ENCODE results near the gene SH3YL1. TPM values are rescaled to one million over a fixed set of nuclear protein-coding genes. Genes with fewer than 3 reads are reported as not detected.

The SH3YL1 gene
- total RNA-seq, 1 experiment from 2014 or later = 28.4 TPM

DNA sequence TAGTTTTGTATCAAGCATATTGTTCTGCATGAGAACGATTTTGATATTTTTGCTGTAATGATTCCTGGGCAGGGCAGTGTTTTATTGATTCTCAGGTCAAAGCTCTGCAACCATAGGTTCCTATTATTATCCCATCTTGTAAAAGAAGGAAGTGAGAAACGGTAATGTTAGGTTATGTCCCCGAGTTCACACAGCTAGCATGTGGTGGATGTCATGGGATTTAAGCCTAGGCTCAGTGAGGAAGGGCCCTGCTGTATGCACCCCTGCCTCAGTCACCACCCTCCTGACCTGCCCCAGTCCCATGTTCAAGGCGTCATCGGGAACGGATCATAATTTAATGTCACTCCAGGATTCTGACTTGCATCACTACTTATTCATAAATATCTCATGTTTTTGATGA lies 11.6 kb upstream of the SH3YL1 start:
- TF ChIP-seq SIN3A (IDR thresholded peaks at IDR 0.05; ENCODE audit: borderline replicate concordance, insufficient read depth, low read depth, low read length) (no peak), TCF7L2 (IDR thresholded peaks at IDR 0.05; ENCODE audit: low read depth, low read length) (no peak), POLR2AphosphoS5 (IDR thresholded peaks at IDR 0.05; ENCODE audit: low read depth, low read length) (no peak)
- TF ChIP-seq, protein P1, sequence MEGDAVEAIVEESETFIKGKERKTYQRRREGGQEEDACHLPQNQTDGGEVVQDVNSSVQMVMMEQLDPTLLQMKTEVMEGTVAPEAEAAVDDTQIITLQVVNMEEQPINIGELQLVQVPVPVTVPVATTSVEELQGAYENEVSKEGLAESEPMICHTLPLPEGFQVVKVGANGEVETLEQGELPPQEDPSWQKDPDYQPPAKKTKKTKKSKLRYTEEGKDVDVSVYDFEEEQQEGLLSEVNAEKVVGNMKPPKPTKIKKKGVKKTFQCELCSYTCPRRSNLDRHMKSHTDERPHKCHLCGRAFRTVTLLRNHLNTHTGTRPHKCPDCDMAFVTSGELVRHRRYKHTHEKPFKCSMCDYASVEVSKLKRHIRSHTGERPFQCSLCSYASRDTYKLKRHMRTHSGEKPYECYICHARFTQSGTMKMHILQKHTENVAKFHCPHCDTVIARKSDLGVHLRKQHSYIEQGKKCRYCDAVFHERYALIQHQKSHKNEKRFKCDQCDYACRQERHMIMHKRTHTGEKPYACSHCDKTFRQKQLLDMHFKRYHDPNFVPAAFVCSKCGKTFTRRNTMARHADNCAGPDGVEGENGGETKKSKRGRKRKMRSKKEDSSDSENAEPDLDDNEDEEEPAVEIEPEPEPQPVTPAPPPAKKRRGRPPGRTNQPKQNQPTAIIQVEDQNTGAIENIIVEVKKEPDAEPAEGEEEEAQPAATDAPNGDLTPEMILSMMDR (IDR thresholded peaks at IDR 0.05) = no peak
- TF ChIP-seq, protein P2, sequence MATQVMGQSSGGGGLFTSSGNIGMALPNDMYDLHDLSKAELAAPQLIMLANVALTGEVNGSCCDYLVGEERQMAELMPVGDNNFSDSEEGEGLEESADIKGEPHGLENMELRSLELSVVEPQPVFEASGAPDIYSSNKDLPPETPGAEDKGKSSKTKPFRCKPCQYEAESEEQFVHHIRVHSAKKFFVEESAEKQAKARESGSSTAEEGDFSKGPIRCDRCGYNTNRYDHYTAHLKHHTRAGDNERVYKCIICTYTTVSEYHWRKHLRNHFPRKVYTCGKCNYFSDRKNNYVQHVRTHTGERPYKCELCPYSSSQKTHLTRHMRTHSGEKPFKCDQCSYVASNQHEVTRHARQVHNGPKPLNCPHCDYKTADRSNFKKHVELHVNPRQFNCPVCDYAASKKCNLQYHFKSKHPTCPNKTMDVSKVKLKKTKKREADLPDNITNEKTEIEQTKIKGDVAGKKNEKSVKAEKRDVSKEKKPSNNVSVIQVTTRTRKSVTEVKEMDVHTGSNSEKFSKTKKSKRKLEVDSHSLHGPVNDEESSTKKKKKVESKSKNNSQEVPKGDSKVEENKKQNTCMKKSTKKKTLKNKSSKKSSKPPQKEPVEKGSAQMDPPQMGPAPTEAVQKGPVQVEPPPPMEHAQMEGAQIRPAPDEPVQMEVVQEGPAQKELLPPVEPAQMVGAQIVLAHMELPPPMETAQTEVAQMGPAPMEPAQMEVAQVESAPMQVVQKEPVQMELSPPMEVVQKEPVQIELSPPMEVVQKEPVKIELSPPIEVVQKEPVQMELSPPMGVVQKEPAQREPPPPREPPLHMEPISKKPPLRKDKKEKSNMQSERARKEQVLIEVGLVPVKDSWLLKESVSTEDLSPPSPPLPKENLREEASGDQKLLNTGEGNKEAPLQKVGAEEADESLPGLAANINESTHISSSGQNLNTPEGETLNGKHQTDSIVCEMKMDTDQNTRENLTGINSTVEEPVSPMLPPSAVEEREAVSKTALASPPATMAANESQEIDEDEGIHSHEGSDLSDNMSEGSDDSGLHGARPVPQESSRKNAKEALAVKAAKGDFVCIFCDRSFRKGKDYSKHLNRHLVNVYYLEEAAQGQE (IDR thresholded peaks at IDR 0.05; ENCODE audit: insufficient read depth in 1 of 2, low read depth in 2 of 2, low read length in 1 of 2) = no peak
- Histone ChIP-seq H3K27ac (ENCODE audit: low read length) (no peak overlapping the region), H3K4me1 (ENCODE audit: control insufficient read depth, insufficient read depth, low read length) (no peaks in the 10 kb centered on the region), H3K36me3 (ENCODE audit: control insufficient read depth, insufficient read depth, low read length) (peaks cover 22% of the 10 kb centered on the region), H3K9me3 (ENCODE audit: control insufficient read depth, insufficient read depth, low read depth, low read length) (no peaks in the 10 kb centered on the region), H3K4me3 (ENCODE audit: low read depth in 2 of 2, low read length in 2 of 2) (no peak overlapping the region), H3K27me3 (ENCODE audit: control insufficient read depth, insufficient read depth, low read length) (no peaks in the 10 kb centered on the region)
- POLR2A ChIA-PET = no interaction called here
- CTCF ChIA-PET = no interaction called here
- ATAC-seq = no peak
- DNase-seq (ENCODE audit: low read depth, low spot score) = no peak
- intact Hi-C loops (cut with micrococcal nuclease; ENCODE audit: unreplicated experiment) = no loop called here
- BruUV-seq (replicated peaks) = no TSS peak
- in situ Hi-C loops (cut with HindIII; ENCODE audit: low pct_unique_long_range_greater_than_20kb, low sequenced_read_pairs) = no loop called here

DNA sequence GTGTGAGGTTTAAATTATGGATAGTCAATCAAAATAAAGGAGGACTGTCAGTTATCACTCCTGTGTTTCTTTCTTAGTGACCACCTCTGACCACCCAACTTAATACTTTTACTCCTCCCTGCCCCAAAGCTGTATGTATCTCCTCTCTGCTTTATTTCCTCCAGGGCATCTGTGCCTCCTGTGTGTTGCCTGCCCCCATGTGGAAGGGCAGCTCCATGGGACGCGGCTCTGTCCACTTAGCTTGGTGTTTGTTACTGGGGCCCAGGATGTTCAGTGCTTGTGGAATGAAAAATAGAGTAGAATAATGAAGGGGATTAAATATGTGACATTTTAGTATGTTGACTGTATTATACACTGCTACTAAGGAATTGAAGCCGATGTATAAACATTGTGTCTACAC lies 10.7 kb upstream of the SH3YL1 start:
- CTCF ChIA-PET = no interaction called here
- POLR2A ChIA-PET = interaction anchor here (0.7 kb wide), 1 partner anchor 55 kb away, joined by 3 read pairs; no protein-coding TSS in a partner anchor

More for the DNA sequence above, 10.7 kb upstream of the SH3YL1 start:
- TF ChIP-seq TCF7L2 (IDR thresholded peaks at IDR 0.05; ENCODE audit: low read depth, low read length) (no peak), POLR2AphosphoS5 (IDR thresholded peaks at IDR 0.05; ENCODE audit: low read depth, low read length) (no peak), SIN3A (IDR thresholded peaks at IDR 0.05; ENCODE audit: borderline replicate concordance, insufficient read depth, low read depth, low read length) (no peak)
- TF ChIP-seq, protein P2 (IDR thresholded peaks at IDR 0.05; ENCODE audit: insufficient read depth in 1 of 2, low read depth in 2 of 2, low read length in 1 of 2) = no peak
- TF ChIP-seq, protein P1 (IDR thresholded peaks at IDR 0.05) = peak; percentile 31; the same call in 1 of the 2 replicates
- Histone ChIP-seq H3K36me3 (ENCODE audit: control insufficient read depth, insufficient read depth, low read length) (peaks cover 16% of the 10 kb centered on the region), H3K9me3 (ENCODE audit: control insufficient read depth, insufficient read depth, low read depth, low read length) (no peaks in the 10 kb centered on the region), H3K27ac (ENCODE audit: low read length) (no peak overlapping the region), H3K27me3 (ENCODE audit: control insufficient read depth, insufficient read depth, low read length) (no peaks in the 10 kb centered on the region), H3K4me1 (ENCODE audit: control insufficient read depth, insufficient read depth, low read length) (0 out of 2 replicates have a peak, but pooled peaks cover 3% of the 10 kb centered on the region), H3K4me3 (ENCODE audit: low read depth in 2 of 2, low read length in 2 of 2) (no peak overlapping the region)
- in situ Hi-C loops (cut with HindIII; ENCODE audit: low pct_unique_long_range_greater_than_20kb, low sequenced_read_pairs) (no loop called here), intact Hi-C loops (cut with micrococcal nuclease; ENCODE audit: unreplicated experiment) (no loop called here)
- ATAC-seq (no peak), DNase-seq (ENCODE audit: low read depth, low spot score) (no peak)
- no TSS peak for BruUV-seq (replicated peaks)

Measured in Panc1 (cell line).